ENCODE measurements around the gene SENP1.

DNA sequence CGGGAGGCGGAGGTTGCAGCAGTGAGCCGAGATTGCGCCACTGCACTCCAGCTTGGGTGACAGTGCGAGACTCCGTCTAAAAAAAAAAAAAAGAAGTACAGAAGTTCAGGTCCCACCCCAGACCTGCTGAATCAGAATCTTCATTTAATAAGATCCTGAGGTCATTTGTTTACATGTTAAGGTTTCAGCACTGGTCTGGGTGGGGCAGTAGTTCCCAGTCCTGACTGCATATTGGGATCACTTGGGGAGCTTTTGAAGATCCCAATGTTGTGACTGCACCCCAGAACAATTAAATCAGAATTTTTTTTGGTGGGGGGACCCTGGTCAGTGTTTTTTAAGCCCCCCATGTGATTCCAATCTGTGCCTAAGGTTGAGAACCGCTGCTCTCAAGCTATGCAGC is 89.9 kb downstream of the SENP1 start:
- TF ChIP-seq, protein P1, sequence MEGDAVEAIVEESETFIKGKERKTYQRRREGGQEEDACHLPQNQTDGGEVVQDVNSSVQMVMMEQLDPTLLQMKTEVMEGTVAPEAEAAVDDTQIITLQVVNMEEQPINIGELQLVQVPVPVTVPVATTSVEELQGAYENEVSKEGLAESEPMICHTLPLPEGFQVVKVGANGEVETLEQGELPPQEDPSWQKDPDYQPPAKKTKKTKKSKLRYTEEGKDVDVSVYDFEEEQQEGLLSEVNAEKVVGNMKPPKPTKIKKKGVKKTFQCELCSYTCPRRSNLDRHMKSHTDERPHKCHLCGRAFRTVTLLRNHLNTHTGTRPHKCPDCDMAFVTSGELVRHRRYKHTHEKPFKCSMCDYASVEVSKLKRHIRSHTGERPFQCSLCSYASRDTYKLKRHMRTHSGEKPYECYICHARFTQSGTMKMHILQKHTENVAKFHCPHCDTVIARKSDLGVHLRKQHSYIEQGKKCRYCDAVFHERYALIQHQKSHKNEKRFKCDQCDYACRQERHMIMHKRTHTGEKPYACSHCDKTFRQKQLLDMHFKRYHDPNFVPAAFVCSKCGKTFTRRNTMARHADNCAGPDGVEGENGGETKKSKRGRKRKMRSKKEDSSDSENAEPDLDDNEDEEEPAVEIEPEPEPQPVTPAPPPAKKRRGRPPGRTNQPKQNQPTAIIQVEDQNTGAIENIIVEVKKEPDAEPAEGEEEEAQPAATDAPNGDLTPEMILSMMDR (IDR thresholded peaks at IDR 0.05), result no peak
- TF ChIP-seq POLR2AphosphoS5 (IDR thresholded peaks at IDR 0.05) (no peak), POLR2A (IDR thresholded peaks at IDR 0.05) (no peak), EP300 (IDR thresholded peaks at IDR 0.05; ENCODE audit: low read depth) (no peak)
